ENCODE measurements around the gene ASCC1. TPM values are rescaled to one million over a fixed set of nuclear protein-coding genes. Genes with fewer than 3 reads are reported as not detected.

ASCC1 gene
- total RNA-seq, 2 experiments from 2014 or later, result 16.5 to 19.0 TPM

GRCh38 chr10:72062382-72062781, 153.7 kb downstream of the ASCC1 start:
- H3K4me3 Mint-ChIP-seq, result peak overlapping the region; percentile 79

GRCh38 chr10:72061930-72062329, 154.1 kb downstream of the ASCC1 start:
- Histone ChIP-seq H3K4me1 (ENCODE audit: insufficient read depth, low read length) (peaks cover 10% of the 10 kb centered on the region), H3K4me3 (ENCODE audit: low read length) (no peak overlapping the region), H3K27ac (ENCODE audit: low read depth in 1 of 2, low read length in 2 of 2) (no peak overlapping the region), H3K36me3 (ENCODE audit: insufficient read depth, low read length) (peaks cover 49% of the 10 kb centered on the region), H3K27me3 (ENCODE audit: control insufficient read depth in 1 of 2, insufficient read depth in 2 of 2, low read length in 2 of 2) (no peaks in the 10 kb centered on the region), H3K9me3 (ENCODE audit: control insufficient read depth in 1 of 2, insufficient read depth in 1 of 2, low read length in 2 of 2) (no peaks in the 10 kb centered on the region)
- ChIA-PET CTCF (interaction anchor here (1.7 kb wide), 1 partner anchor 13 kb away, joined by 10 read pairs; no protein-coding TSS in a partner anchor), POLR2A (interaction anchor here (0.7 to 7.3 kb wide), 10 partner anchors 8 to 186 kb away, joined by 3 to 43 read pairs (median 4); partner anchors contain the start of genes ANAPC16, ASCC1 and SPOCK2)
- intact Hi-C loops (cut with DNase I, micrococcal nuclease), result loop anchor here in 1 of 2 experiments (2.0 kb wide), 1 partner anchor 21 kb away; no protein-coding TSS in a partner anchor
- TF ChIP-seq, protein P1, sequence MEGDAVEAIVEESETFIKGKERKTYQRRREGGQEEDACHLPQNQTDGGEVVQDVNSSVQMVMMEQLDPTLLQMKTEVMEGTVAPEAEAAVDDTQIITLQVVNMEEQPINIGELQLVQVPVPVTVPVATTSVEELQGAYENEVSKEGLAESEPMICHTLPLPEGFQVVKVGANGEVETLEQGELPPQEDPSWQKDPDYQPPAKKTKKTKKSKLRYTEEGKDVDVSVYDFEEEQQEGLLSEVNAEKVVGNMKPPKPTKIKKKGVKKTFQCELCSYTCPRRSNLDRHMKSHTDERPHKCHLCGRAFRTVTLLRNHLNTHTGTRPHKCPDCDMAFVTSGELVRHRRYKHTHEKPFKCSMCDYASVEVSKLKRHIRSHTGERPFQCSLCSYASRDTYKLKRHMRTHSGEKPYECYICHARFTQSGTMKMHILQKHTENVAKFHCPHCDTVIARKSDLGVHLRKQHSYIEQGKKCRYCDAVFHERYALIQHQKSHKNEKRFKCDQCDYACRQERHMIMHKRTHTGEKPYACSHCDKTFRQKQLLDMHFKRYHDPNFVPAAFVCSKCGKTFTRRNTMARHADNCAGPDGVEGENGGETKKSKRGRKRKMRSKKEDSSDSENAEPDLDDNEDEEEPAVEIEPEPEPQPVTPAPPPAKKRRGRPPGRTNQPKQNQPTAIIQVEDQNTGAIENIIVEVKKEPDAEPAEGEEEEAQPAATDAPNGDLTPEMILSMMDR (IDR thresholded peaks at IDR 0.05), result no peak
- DNase-seq (no peak), ATAC-seq (ENCODE audit: poor library complexity) (peak; percentile 1)
- H3K4me1 Mint-ChIP-seq (ENCODE audit: low read depth), result peaks cover 47% of the 10 kb centered on the region
- peaks cover 25% of the 10 kb centered on the region for H3K27me3 Mint-ChIP-seq
- peaks cover 84% of the 10 kb centered on the region for H3K36me3 Mint-ChIP-seq (ENCODE audit: low read depth)
- H3K27ac Mint-ChIP-seq, result peak overlapping the region; percentile 95
- H3K9me3 Mint-ChIP-seq, result no peaks in the 10 kb centered on the region
- peak overlapping the region; percentile 79 for H3K4me3 Mint-ChIP-seq

More at GRCh38 chr10:72062382-72062781, 153.7 kb downstream of the ASCC1 start:
- no peaks in the 10 kb centered on the region for H3K27me3 ChIP-seq (ENCODE audit: control insufficient read depth in 1 of 2, insufficient read depth in 2 of 2, low read length in 2 of 2)
- POLR2A ChIA-PET, result interaction anchor here (0.7 to 7.3 kb wide), 10 partner anchors 8 to 185 kb away, joined by 3 to 43 read pairs (median 4); partner anchors contain the start of genes ANAPC16, ASCC1 and SPOCK2
- peaks cover 47% of the 10 kb centered on the region for H3K4me1 Mint-ChIP-seq (ENCODE audit: low read depth)
- peak in 2 of 14 experiments; percentile 44 to 55 for DNase-seq
- CTCF ChIA-PET, result interaction anchor here (1.7 kb wide), 1 partner anchor 14 kb away, joined by 10 read pairs; no protein-coding TSS in a partner anchor
- H3K9me3 ChIP-seq (ENCODE audit: control insufficient read depth in 1 of 2, insufficient read depth in 1 of 2, low read length in 2 of 2), result no peaks in the 10 kb centered on the region
- no peaks in the 10 kb centered on the region for H3K9me3 Mint-ChIP-seq
- peak overlapping the region; percentile 95 for H3K27ac Mint-ChIP-seq
- peak; percentile 11 for ATAC-seq (ENCODE audit: poor library complexity)
- H3K4me1 ChIP-seq (ENCODE audit: insufficient read depth, low read length), result peaks cover 10% of the 10 kb centered on the region
- TF ChIP-seq, protein P1 (IDR thresholded peaks at IDR 0.05), result no peak
- H3K4me3 ChIP-seq (ENCODE audit: low read length), result no peak overlapping the region
- peaks cover 89% of the 10 kb centered on the region for H3K36me3 Mint-ChIP-seq (ENCODE audit: low read depth)
- peaks cover 53% of the 10 kb centered on the region for H3K36me3 ChIP-seq (ENCODE audit: insufficient read depth, low read length)
- intact Hi-C loops (cut with DNase I, micrococcal nuclease), result no loop called here
- peaks cover 25% of the 10 kb centered on the region for H3K27me3 Mint-ChIP-seq
- H3K27ac ChIP-seq (ENCODE audit: low read depth in 1 of 2, low read length in 2 of 2), result no peak overlapping the region

DNA sequence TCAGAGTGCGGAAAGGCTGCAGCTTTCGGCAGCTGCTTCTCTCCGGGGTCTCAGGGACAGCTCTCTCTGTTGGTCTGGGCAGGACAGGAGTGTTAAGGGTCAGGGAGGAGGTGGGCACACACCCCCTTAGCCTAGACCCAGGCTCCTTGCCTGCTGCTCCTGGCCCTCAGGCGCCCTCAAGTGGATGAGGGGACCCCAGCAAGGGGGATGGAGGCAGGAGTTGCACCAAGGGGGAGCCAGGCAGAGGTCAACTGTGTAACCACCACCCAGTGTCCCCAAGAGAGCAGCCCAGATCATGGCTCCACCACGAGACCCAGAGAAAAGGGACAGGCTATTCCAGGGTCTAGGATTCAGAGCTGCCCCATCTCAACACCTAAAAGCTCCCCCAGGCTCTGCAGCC, 154.6 kb downstream of the ASCC1 start:
- DNase-seq, result peak in 1 of 14 experiments; percentile 39
- H3K4me3 Mint-ChIP-seq, result peak overlapping the region; percentile 79
- POLR2A ChIA-PET, result interaction anchor here (0.9 to 7.3 kb wide), 10 partner anchors 8 to 276 kb away, joined by 3 to 43 read pairs (median 4); partner anchors contain the start of genes ANAPC16, ASCC1 and SPOCK2

More for the DNA sequence above, 154.6 kb downstream of the ASCC1 start:
- H3K4me1 Mint-ChIP-seq (ENCODE audit: low read depth), result peaks cover 47% of the 10 kb centered on the region
- H3K9me3 ChIP-seq (ENCODE audit: control insufficient read depth in 1 of 2, insufficient read depth in 1 of 2, low read length in 2 of 2), result no peaks in the 10 kb centered on the region
- H3K27me3 Mint-ChIP-seq, result peaks cover 25% of the 10 kb centered on the region
- no peaks in the 10 kb centered on the region for H3K27me3 ChIP-seq (ENCODE audit: control insufficient read depth in 1 of 2, insufficient read depth in 2 of 2, low read length in 2 of 2)
- H3K4me3 ChIP-seq (ENCODE audit: low read length), result no peak overlapping the region
- H3K9me3 Mint-ChIP-seq, result no peaks in the 10 kb centered on the region
- H3K4me1 ChIP-seq (ENCODE audit: insufficient read depth, low read length), result peaks cover 10% of the 10 kb centered on the region
- peak; percentile 18 for ATAC-seq (ENCODE audit: poor library complexity)
- TF ChIP-seq, protein P1 (IDR thresholded peaks at IDR 0.05), result no peak
- H3K36me3 Mint-ChIP-seq (ENCODE audit: low read depth), result peaks cover 80% of the 10 kb centered on the region
- H3K27ac ChIP-seq (ENCODE audit: low read depth in 1 of 2, low read length in 2 of 2), result no peak overlapping the region
- intact Hi-C loops (cut with DNase I, micrococcal nuclease), result loop anchor here in 1 of 2 experiments (2.0 kb wide), 1 partner anchor 21 kb away; no protein-coding TSS in a partner anchor
- H3K36me3 ChIP-seq (ENCODE audit: insufficient read depth, low read length), result peaks cover 45% of the 10 kb centered on the region
- CTCF ChIA-PET, result interaction anchor here (1.7 kb wide), 1 partner anchor 13 kb away, joined by 10 read pairs; no protein-coding TSS in a partner anchor
- peak overlapping the region; percentile 95 for H3K27ac Mint-ChIP-seq
